Peyer's patch (tissue), 4 donors: Measurements from ENCODE around the gene ITGB3.

ENCODE experiments used
- POLR2A ChIP-seq, 2 donors: fragments of 450-650 bp; IDR thresholded peaks; one replicate each; pipeline ENCODE4 v1.5.1; 2017; ENCODE audit warnings: antibody characterized with exemption in 2 of 2, mild to moderate bottlenecking in 2 of 2, moderate library complexity in 2 of 2
- TF ChIP-seq, protein P1 (sequence below), 6 experiments: fragments of 450-650 bp in 4 of 6; fragments of 200-600 bp in 2 of 6; sonication (generic) in 1 of 6; IDR thresholded peaks; one replicate each; pipeline ENCODE4 v1.5.1; 2017 to 2019; ENCODE audit warnings: antibody characterized with exemption in 6 of 6, mild to moderate bottlenecking in 3 of 6, moderate library complexity in 1 of 6

DNA sequence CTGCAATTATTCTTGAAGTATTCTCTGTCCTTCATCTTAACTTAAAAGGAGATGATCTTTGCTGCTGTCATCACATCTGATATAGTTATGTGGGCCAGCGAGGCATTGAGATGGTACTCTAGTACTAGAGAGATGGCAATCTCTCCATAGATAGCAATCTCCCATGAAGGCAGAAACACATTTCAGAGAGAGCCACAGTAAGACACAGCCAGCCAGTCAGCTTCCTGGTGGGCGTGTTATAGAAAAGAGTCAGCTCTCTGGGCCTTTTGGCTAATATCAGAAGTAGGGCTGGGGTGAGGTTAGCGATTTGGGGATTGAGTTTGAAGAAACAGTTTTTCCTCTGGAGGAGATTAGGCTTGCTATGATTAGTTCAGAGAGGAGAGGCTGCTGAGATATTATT lies 47.5 kb downstream of the ITGB3 start:
- TF ChIP-seq, protein P1, sequence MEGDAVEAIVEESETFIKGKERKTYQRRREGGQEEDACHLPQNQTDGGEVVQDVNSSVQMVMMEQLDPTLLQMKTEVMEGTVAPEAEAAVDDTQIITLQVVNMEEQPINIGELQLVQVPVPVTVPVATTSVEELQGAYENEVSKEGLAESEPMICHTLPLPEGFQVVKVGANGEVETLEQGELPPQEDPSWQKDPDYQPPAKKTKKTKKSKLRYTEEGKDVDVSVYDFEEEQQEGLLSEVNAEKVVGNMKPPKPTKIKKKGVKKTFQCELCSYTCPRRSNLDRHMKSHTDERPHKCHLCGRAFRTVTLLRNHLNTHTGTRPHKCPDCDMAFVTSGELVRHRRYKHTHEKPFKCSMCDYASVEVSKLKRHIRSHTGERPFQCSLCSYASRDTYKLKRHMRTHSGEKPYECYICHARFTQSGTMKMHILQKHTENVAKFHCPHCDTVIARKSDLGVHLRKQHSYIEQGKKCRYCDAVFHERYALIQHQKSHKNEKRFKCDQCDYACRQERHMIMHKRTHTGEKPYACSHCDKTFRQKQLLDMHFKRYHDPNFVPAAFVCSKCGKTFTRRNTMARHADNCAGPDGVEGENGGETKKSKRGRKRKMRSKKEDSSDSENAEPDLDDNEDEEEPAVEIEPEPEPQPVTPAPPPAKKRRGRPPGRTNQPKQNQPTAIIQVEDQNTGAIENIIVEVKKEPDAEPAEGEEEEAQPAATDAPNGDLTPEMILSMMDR (IDR thresholded peaks at IDR 0.05) = no peak
- TF ChIP-seq POLR2A (IDR thresholded peaks at IDR 0.05) = no peak
